ENCODE data around the gene FHIT.

- TF ChIP-seq CTCF (IDR thresholded peaks at IDR 0.05; ENCODE audit: insufficient read depth, low read length, poor library complexity, severe bottlenecking) (no peak), EZH2phosphoT487 (conservative IDR thresholded peaks at IDR 0.05; ENCODE audit: low read length) (no peak)
Measured at GRCh38 chr3:60916546-60916945, 334.7 kb downstream of the FHIT start.
